Renal cortical epithelial cell (primary cell): ENCODE results near the gene JAK1. TPM values are rescaled to one million over a fixed set of nuclear protein-coding genes. Genes with fewer than 3 reads are reported as not detected.
"Not testable (repeated sequence)": the region's sequence is repeated elsewhere in the genome, so short reads cannot be mapped to it uniquely, and the experiment has no call there.

Experiments
- DNase-seq: peaks from one replicate; pipeline ENCODE4 v3.0.0-alpha.2; 2011; ENCODE audit warnings: low read depth
- total RNA-seq: library from RNA; depleted of rRNA; stranded (reverse); fragments of >200 nt; gene quantifications from 2 replicates; pipeline ENCODE4 v1.2.3, GENCODE V29; 2014

JAK1 gene
- total RNA-seq, 1 donor from 2014 or later, result 415 TPM

GRCh38 chr1:64922336-64922735 lies 44.0 kb downstream of the JAK1 start:
- DNase-seq, result peak; percentile 74

- peak; percentile 40 for DNase-seq
Observed at GRCh38 chr1:64921771-64922170, 44.6 kb downstream of the JAK1 start.

GRCh38 chr1:64920941-64921589 lies 45.3 kb downstream of the JAK1 start:
- no peak for DNase-seq

GRCh38 chr1:64919120-64919519 lies 47.2 kb downstream of the JAK1 start:
- DNase-seq, result not testable (repeated sequence)

- DNase-seq, result no peak
Observed at GRCh38 chr1:64917907-64918306, 48.4 kb downstream of the JAK1 start.

- DNase-seq, result peak; percentile 99
Observed at GRCh38 chr1:64917328-64917861, 49.0 kb downstream of the JAK1 start.

GRCh38 chr1:64915381-64916274 lies 50.7 kb downstream of the JAK1 start:
- DNase-seq, result peak; percentile 96

GRCh38 chr1:64913361-64914015 lies 52.9 kb downstream of the JAK1 start:
- no peak for DNase-seq

- DNase-seq, result no peak
Observed at GRCh38 chr1:64912191-64912590, 54.2 kb downstream of the JAK1 start.

GRCh38 chr1:64911326-64911725 lies 55.0 kb downstream of the JAK1 start:
- no peak for DNase-seq

GRCh38 chr1:64909031-64909430 lies 57.3 kb downstream of the JAK1 start:
- DNase-seq, result no peak

- no peak for DNase-seq
Observed at GRCh38 chr1:64908575-64908974, 57.8 kb downstream of the JAK1 start.

- no peak for DNase-seq
Observed at GRCh38 chr1:64906447-64906846, 59.9 kb downstream of the JAK1 start.

GRCh38 chr1:64903593-64903992 lies 62.8 kb downstream of the JAK1 start:
- no peak for DNase-seq

- DNase-seq, result no peak
Observed at GRCh38 chr1:64901663-64902062, 64.7 kb downstream of the JAK1 start.

GRCh38 chr1:64900916-64901315 lies 65.4 kb downstream of the JAK1 start:
- no peak for DNase-seq

GRCh38 chr1:64898107-64898861 lies 68.1 kb downstream of the JAK1 start:
- peak; percentile 100 for DNase-seq

- peak; percentile 73 for DNase-seq
Observed at GRCh38 chr1:64896551-64896950, 69.8 kb downstream of the JAK1 start.

- peak; percentile 51 for DNase-seq
Observed at GRCh38 chr1:64895500-64895899, 70.8 kb downstream of the JAK1 start.

- peak; percentile 56 for DNase-seq
Observed at GRCh38 chr1:64894438-64895196, 71.7 kb downstream of the JAK1 start.

GRCh38 chr1:64893921-64894320 lies 72.4 kb downstream of the JAK1 start:
- DNase-seq, result no peak
